IPS-20b (cell line): ENCODE data around the gene RPEL1.
A peak's percentile ranks its signal among the peaks of the same experiment; 100 is the strongest.
"Not testable (repeated sequence)": the region's sequence is repeated elsewhere in the genome, so short reads cannot be mapped to it uniquely, and the experiment has no call there.

Experiments used
- H3K27ac ChIP-seq: one replicate; pipeline ENCODE4 v1.5.1; 2013; ENCODE audit warnings: low read length
- H3K27me3 ChIP-seq: 2 replicates; pipeline ENCODE4 v1.6.1; 2013; ENCODE audit warnings: mild to moderate bottlenecking, low read length, inconsistent platforms; ENCODE audit not compliant: insufficient read depth
- H3K36me3 ChIP-seq: 2 replicates; pipeline ENCODE4 v1.6.1; 2013; ENCODE audit warnings: low read depth, mild to moderate bottlenecking, inconsistent platforms, low read length, moderate library complexity; ENCODE audit not compliant: insufficient read depth
- H3K4me1 ChIP-seq: 2 replicates; pipeline ENCODE4 v1.6.1; 2013; ENCODE audit warnings: mild to moderate bottlenecking, control low read depth, inconsistent platforms, low read length, moderate library complexity; ENCODE audit not compliant: insufficient read depth
- H3K4me3 ChIP-seq: 2 replicates; pipeline ENCODE4 v1.5.1; 2013; ENCODE audit warnings: mild to moderate bottlenecking, low read length, inconsistent platforms
- H3K9ac ChIP-seq: 2 replicates; pipeline ENCODE4 v1.6.1; 2013; ENCODE audit warnings: low read depth, mild to moderate bottlenecking, inconsistent platforms, low read length, moderate library complexity
- H3K9me3 ChIP-seq: 2 replicates; pipeline ENCODE4 v1.6.1; 2013; ENCODE audit warnings: mild to moderate bottlenecking, low read depth, low read length, inconsistent platforms; ENCODE audit not compliant: insufficient read depth

The RPEL1 gene

GRCh38 chr10:103207643-103208042 lies 38.0 kb upstream of the RPEL1 start:
- not testable (repeated sequence) for H3K27me3 ChIP-seq

DNA sequence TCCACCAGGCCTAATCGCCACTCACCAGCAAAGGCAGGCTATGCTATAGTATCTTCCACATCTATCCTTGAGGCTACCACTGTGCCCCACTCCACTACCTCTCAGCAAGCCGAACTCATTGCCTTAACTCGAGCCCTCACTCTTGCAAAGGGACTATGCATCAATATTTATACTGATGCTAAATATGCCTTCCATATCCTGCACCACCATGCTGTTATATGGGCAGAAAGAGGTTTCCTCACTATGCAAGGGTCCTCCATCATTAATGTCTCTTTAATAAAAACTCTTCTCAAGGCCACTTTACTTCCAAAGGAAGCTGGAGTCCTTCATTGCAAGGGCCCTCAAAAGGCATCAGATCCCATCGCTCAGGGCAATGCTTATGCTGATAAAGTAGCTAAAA lies 35.4 kb upstream of the RPEL1 start:
- H3K9me3 ChIP-seq = not testable (repeated sequence)

More at GRCh38 chr10:103207643-103208042, 38.0 kb upstream of the RPEL1 start:
- H3K4me1 ChIP-seq = peaks cover 13% of the 10 kb centered on the region; the same call in 1 of the 2 replicates
- H3K36me3 ChIP-seq, H3K27ac ChIP-seq, H3K9ac ChIP-seq, H3K4me3 ChIP-seq, H3K9me3 ChIP-seq: not testable (repeated sequence)

GRCh38 chr10:103215601-103216000 lies 30.1 kb upstream of the RPEL1 start:
- Histone ChIP-seq H3K27me3 (no peaks in the 10 kb centered on the region), H3K4me1 (no peaks in the 10 kb centered on the region; the same call in 1 of the 2 replicates), H3K36me3 (no peaks in the 10 kb centered on the region), H3K27ac (no peak overlapping the region), H3K4me3 (no peak overlapping the region), H3K9me3 (no peaks in the 10 kb centered on the region), H3K9ac (no peak overlapping the region)

More for the DNA sequence above, 35.4 kb upstream of the RPEL1 start:
- not testable (repeated sequence) for H3K4me3 ChIP-seq, H3K27ac ChIP-seq, H3K4me1 ChIP-seq, H3K9ac ChIP-seq, H3K27me3 ChIP-seq, H3K36me3 ChIP-seq

- not testable (repeated sequence) for H3K36me3 ChIP-seq, H3K4me1 ChIP-seq, H3K27ac ChIP-seq, H3K9ac ChIP-seq, H3K9me3 ChIP-seq, H3K4me3 ChIP-seq, H3K27me3 ChIP-seq
These were observed 29.3 kb upstream of the RPEL1 start for GRCh38 chr10:103216362-103216761.

DNA sequence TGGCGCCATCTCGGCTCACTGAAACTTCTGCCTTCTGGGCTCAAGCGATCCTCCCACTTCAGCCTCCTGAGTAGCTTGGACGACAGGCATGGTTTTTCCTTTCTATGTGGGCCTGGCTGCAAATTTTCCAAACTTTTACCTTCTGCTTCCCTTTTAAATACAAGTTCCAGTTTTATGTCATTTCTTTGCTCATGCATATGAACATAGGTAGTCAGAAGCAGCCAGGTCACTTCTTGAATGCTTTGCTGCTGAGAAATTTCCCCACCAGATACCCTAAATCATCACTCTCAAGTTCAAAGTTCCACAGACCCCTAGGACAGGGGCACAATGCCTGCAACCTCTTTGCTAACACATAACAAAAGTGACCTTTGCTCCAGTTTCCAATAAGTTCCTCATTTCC lies 21.6 kb upstream of the RPEL1 start:
- Histone ChIP-seq H3K9ac (no peak overlapping the region), H3K4me3 (no peak overlapping the region), H3K27ac (no peak overlapping the region), H3K36me3 (no peaks in the 10 kb centered on the region), H3K27me3 (no peaks in the 10 kb centered on the region), H3K4me1 (no peaks in the 10 kb centered on the region), H3K9me3 (peaks cover 13% of the 10 kb centered on the region)

- H3K4me1 ChIP-seq, H3K27me3 ChIP-seq, H3K27ac ChIP-seq, H3K9ac ChIP-seq, H3K4me3 ChIP-seq, H3K36me3 ChIP-seq: not testable (repeated sequence)
- peaks cover 13% of the 10 kb centered on the region for H3K9me3 ChIP-seq
These were observed 21.0 kb upstream of the RPEL1 start for GRCh38 chr10:103224721-103225120.

DNA sequence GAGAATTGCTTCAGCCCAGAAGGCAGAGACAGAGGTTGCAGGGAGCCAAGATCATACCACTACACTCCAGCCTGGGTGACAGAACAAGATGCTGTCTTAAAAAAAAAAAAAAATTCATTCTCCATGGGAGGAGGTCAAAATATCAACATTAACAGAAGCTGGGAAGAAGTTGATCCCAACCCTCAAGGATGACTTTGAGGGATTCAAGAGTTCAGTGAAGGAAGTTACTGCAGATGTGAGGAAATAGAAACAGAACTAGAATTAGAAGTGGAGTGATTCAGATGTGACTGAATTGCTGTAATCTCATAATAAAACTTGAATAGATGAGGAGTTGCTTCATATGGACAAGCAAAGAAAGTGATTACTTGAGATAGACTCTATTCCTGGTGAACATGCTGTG lies 19.7 kb upstream of the RPEL1 start:
- Histone ChIP-seq H3K9ac (no peak overlapping the region), H3K4me1 (peaks cover 6% of the 10 kb centered on the region; the same call in 1 of the 2 replicates), H3K27me3 (no peaks in the 10 kb centered on the region), H3K36me3 (no peaks in the 10 kb centered on the region), H3K9me3 (peaks cover 13% of the 10 kb centered on the region), H3K4me3 (no peak overlapping the region), H3K27ac (no peak overlapping the region)

GRCh38 chr10:103227416-103227815 lies 18.3 kb upstream of the RPEL1 start:
- Histone ChIP-seq H3K4me3 (no peak overlapping the region), H3K36me3 (no peaks in the 10 kb centered on the region), H3K4me1 (peaks cover 7% of the 10 kb centered on the region; the same call in 1 of the 2 replicates), H3K9me3 (peaks cover 13% of the 10 kb centered on the region), H3K9ac (no peak overlapping the region), H3K27me3 (no peaks in the 10 kb centered on the region), H3K27ac (no peak overlapping the region)

DNA sequence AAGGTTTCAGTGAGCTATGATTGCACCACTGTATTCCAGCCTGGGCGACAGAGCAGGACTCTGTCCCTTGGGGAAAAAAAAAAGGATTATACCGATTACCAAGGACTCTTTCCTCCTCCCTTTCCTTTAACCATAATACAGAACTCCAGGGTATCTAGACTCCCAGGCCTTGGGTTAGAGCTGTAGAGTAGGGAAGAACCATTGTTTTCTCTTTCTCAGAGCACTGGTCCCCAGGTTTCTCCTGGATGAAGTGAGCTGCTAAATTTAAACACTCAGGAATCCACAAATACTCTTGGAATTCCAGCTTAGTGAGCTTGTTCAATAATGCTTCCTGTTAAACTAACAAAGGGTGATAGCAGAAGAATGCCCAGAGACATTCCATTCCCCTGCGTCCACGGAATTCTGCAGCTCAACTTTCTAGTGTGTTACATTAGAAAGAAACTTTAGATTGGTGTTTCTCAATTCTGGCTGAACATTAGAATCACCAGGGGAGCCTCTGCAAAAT lies 14.6 kb upstream of the RPEL1 start:
- Histone ChIP-seq H3K27me3 (no peaks in the 10 kb centered on the region), H3K4me3 (no peak overlapping the region), H3K9me3 (no peaks in the 10 kb centered on the region), H3K4me1 (peaks cover 9% of the 10 kb centered on the region; the same call in 1 of the 2 replicates), H3K9ac (0 out of 2 replicates have a peak overlapping the region, but pooled peaks have one; percentile 2), H3K27ac (no peak overlapping the region), H3K36me3 (no peaks in the 10 kb centered on the region)

DNA sequence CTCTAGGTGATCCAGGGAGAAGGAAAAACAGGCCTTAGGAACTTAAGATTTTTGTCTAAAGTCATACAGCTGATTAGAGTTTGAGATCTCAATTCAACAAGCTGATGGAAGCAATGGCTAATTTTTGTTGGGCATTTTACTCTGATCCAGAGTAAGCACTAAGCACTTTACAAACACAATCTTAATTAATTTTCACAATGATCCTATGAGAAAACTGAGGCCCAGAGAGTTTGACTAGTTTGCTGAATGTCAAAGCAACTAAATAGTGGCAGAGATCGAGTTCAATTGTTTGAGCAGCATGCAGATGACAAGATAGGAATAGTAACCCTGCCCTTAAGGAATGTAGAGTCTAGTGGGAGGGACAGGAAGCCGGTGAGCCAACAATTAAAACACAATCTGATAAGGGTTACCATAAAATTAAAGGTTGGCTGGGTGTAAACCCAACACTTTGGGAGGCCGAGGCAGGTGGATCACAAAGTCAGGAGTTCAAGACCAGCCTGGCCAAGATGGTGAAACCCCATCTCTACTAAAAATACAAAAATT lies 13.5 kb upstream of the RPEL1 start:
- Histone ChIP-seq H3K27ac (no peak overlapping the region), H3K4me1 (peaks cover 9% of the 10 kb centered on the region; the same call in 1 of the 2 replicates), H3K4me3 (no peak overlapping the region), H3K9me3 (no peaks in the 10 kb centered on the region), H3K27me3 (no peaks in the 10 kb centered on the region), H3K36me3 (no peaks in the 10 kb centered on the region), H3K9ac (no peak overlapping the region)

DNA sequence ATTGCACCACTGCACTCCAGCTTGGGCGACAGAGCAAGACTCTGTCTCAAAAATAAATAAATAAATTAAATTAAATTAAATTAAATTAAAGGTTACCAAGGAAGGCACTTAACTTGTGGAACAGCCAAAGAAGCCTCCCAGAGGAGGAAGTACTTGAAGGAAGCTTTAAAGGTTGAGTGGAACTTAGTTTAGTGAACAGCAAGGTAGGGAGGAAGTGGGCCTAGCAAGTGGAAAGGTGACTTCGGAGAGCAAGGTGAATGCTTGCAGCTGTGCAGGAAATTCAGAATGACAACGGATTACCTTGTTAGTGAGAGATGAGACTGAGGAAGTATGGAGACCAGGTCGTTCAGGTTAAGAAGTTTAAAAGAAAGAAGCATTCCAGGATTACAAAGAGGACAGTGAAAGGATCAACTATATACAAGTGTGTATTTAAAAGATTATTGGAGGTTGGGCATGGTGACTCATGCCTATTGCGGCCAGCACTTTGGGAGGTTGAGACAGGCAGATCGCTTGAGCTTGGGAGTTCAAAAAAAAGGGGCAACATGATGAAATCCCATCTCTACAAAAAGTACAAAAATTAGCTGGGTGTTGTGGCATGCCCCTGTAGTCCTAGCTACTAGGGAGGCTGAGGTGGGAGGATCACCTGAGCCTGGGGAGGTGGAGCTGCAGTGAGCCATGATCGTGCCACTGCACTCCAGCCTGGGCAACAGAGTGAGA lies 12.8 kb upstream of the RPEL1 start:
- no peaks in the 10 kb centered on the region for H3K9me3 ChIP-seq
- no peaks in the 10 kb centered on the region for H3K36me3 ChIP-seq
- no peak overlapping the region for H3K9ac ChIP-seq
- no peak overlapping the region for H3K27ac ChIP-seq
- H3K4me1 ChIP-seq = peaks cover 9% of the 10 kb centered on the region; the same call in 1 of the 2 replicates
- H3K27me3 ChIP-seq = no peaks in the 10 kb centered on the region
- no peak overlapping the region for H3K4me3 ChIP-seq

DNA sequence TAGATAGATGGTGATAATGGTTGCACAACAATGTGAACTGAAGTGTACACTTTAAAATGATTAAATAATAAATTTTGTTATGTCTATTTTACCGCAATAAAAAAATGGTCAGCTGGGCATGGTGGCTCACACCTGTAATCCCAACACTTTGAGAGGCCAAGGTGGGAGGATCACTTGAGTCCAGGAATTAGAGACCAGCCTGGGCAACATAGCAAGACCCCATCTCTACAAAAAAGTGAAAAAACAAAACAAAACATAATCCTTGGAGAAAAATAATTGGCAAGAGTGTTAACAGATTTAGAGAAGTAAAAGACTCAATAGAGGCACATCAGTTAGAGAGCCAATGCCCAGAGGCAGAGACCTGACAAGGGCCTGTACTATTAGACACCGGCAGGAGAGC lies 9.9 kb upstream of the RPEL1 start:
- Histone ChIP-seq H3K4me3 (no peak overlapping the region), H3K36me3 (no peaks in the 10 kb centered on the region), H3K9ac (no peak overlapping the region), H3K4me1 (peaks cover 5% of the 10 kb centered on the region; the same call in 1 of the 2 replicates), H3K27me3 (no peaks in the 10 kb centered on the region), H3K27ac (no peak overlapping the region), H3K9me3 (no peaks in the 10 kb centered on the region)
